Measurements from ENCODE around the gene TMEM243. TPM values are rescaled to one million over a fixed set of nuclear protein-coding genes. Genes with fewer than 3 reads are reported as not detected.

The TMEM243 gene
- total and polyA plus RNA-seq, 10 of the 15 experiments (the other 5 are each of a cell fraction or from before 2014, with no cell fraction given): 47.8 to 170 (median 77.9) TPM

DNA sequence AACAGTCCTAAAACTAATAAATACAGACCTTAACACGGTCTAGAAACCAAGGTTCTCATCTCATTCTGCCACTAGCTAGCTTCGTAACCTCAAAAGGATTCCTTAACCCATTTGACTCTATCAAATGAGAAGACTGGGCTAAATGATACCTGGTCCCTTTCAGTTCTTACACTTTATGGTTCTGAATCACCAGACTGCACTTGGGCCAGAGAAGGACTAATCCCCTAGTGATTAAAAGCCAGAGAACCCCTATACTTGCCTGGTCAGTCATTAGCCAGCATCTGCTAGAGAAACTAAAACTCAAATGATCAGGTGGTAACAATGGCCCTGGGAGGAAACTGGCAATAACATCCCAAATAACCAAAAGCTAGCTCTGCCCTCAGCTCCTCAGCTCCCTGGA is 16.8 kb downstream of the TMEM243 start:
- FAIRE-seq (no peak), ATAC-seq (peak; percentile 43), DNase-seq (ENCODE audit: low read depth, low spot score) (no peak)
- no peak overlapping the region for H2AFZ ChIP-seq (ENCODE audit: control insufficient read depth, low read depth, low read length)
- ChIA-PET RAD21 (ENCODE audit: unreplicated experiment) (interaction anchor here (1.6 to 2.1 kb wide), 2 partner anchors 9 to 15 kb away, joined by 6 to 11 read pairs; no protein-coding TSS in a partner anchor), SMC1A (ENCODE audit: uncharacterized antibody, unreplicated experiment) (interaction anchor here (2.7 to 4.1 kb wide), 3 partner anchors 10 to 49 kb away, joined by 10 to 47 read pairs (median 10); no protein-coding TSS in a partner anchor), POLR2A (interaction anchor here (1.9 to 2.0 kb wide), 2 partner anchors 9 to 11 kb away, joined by 10 to 11 read pairs; no protein-coding TSS in a partner anchor), CTCF (interaction anchor here (1.2 to 2.3 kb wide), 2 partner anchors 10 to 18 kb away, joined by 3 to 13 read pairs; no protein-coding TSS in a partner anchor)
- in situ Hi-C loops (cut with MboI) (no loop called here), intact Hi-C loops (cut with micrococcal nuclease; ENCODE audit: unreplicated experiment) (no loop called here)
- peaks cover 8% of the 10 kb centered on the region for H3K4me1 ChIP-seq (ENCODE audit: control insufficient read depth, insufficient read depth, low read length)
- TF ChIP-seq PML (IDR thresholded peaks at IDR 0.05; ENCODE audit: low read length) (peak; percentile 36; the same call in 1 of the 2 replicates), RAD51 (IDR thresholded peaks at IDR 0.05) (no peak), POLR2AphosphoS5 (IDR thresholded peaks at IDR 0.05; ENCODE audit: low read length) (peak; percentile 45; the same call in 1 of the 2 replicates), CEBPB (IDR thresholded peaks at IDR 0.05; ENCODE audit: borderline replicate concordance in 1 of 2, low read depth in 2 of 2, low read length in 2 of 2) (no peak), ATF7 (IDR thresholded peaks at IDR 0.05; ENCODE audit: low read depth) (no peak), EED (IDR thresholded peaks at IDR 0.05; ENCODE audit: low read depth) (no peak), RUNX3 (IDR thresholded peaks at IDR 0.05; ENCODE audit: low read length) (no peak)
- H3K9me3 ChIP-seq (replicated peaks; ENCODE audit: control insufficient read depth, insufficient read depth, low read length): peaks cover 31% of the 10 kb centered on the region
- no peak overlapping the region for H3K9ac ChIP-seq (ENCODE audit: control insufficient read depth, insufficient read depth, low read length)
- no peak overlapping the region for H3K4me3 ChIP-seq
- no peak overlapping the region for H3K4me2 ChIP-seq (ENCODE audit: control insufficient read depth, insufficient read depth)
- no peaks in the 10 kb centered on the region for H3K27me3 ChIP-seq (replicated peaks in 1 of 2; ENCODE audit: control insufficient read depth in 2 of 2, insufficient read depth in 2 of 2, low read length in 1 of 2)
- peaks cover 8 to 28% of the 10 kb centered on the region in 2 experiments for H3K36me3 ChIP-seq (ENCODE audit: control insufficient read depth in 2 of 2, insufficient read depth in 2 of 2, low read length in 1 of 2)
- peaks cover 93% of the 10 kb centered on the region for H3K79me2 ChIP-seq (ENCODE audit: control insufficient read depth, insufficient read depth, low read length)
- WGBS (ENCODE audit: insufficient coverage, insufficient replicate concordance, low lambda C conversion rate, missing lambda C conversion rate): 65% methylated on average over 2 of the region's 2 CpGs
- no peak overlapping the region for H3K27ac ChIP-seq (ENCODE audit: control insufficient read depth, insufficient read depth)
- peaks cover 4% of the 10 kb centered on the region for H4K20me1 ChIP-seq (ENCODE audit: control insufficient read depth, insufficient read depth)
- BruUV-seq (replicated peaks): no TSS peak

DNA sequence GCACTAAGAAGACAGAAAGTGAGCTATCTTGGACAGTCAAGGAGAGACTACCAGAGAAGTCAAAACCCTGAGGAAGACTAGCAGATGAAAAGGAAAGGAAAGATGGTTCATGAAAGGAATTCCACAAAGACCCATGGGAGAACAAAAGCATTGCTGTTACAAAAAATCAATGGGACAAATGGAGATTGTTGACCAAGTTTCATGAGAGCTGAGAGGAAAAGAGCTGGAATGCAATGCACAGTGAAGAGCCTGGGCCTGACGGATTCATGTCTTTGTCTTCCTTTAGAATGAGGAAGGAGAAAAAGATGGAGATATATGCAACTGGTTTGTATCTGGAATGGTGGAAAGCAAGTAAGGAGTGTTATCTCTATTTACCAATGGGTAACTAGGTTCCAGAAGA is 17.3 kb downstream of the TMEM243 start:
- CTCF ChIA-PET: interaction anchor here (0.8 to 2.3 kb wide), 4 partner anchors 9 to 17 kb away, joined by 3 to 13 read pairs (median 3); no protein-coding TSS in a partner anchor

More for the DNA sequence above, 17.3 kb downstream of the TMEM243 start:
- DNase-seq (ENCODE audit: low read depth, low spot score): no peak
- Histone ChIP-seq H3K4me1 (ENCODE audit: control insufficient read depth, insufficient read depth, low read length) (peaks cover 8% of the 10 kb centered on the region), H2AFZ (ENCODE audit: control insufficient read depth, low read depth, low read length) (no peak overlapping the region), H3K4me2 (ENCODE audit: control insufficient read depth, insufficient read depth) (peak overlapping the region; percentile 27; the same call in 1 of the 2 replicates), H3K27me3 (replicated peaks in 1 of 2; ENCODE audit: control insufficient read depth in 2 of 2, insufficient read depth in 2 of 2, low read length in 1 of 2) (no peaks in the 10 kb centered on the region), H3K36me3 (ENCODE audit: control insufficient read depth in 2 of 2, insufficient read depth in 2 of 2, low read length in 1 of 2) (peaks cover 8 to 26% of the 10 kb centered on the region in 2 experiments), H4K20me1 (ENCODE audit: control insufficient read depth, insufficient read depth) (peaks cover 4% of the 10 kb centered on the region), H3K9ac (ENCODE audit: control insufficient read depth, insufficient read depth, low read length) (no peak overlapping the region), H3K9me3 (replicated peaks; ENCODE audit: control insufficient read depth, insufficient read depth, low read length) (peaks cover 28% of the 10 kb centered on the region), H3K4me3 (no peak overlapping the region), H3K79me2 (ENCODE audit: control insufficient read depth, insufficient read depth, low read length) (peaks cover 94% of the 10 kb centered on the region), H3K27ac (ENCODE audit: control insufficient read depth, insufficient read depth) (no peak overlapping the region)
- ChIA-PET POLR2A (interaction anchor here (1.9 kb wide), 1 partner anchor 10 kb away, joined by 10 read pairs; no protein-coding TSS in a partner anchor), RAD21 (ENCODE audit: unreplicated experiment) (interaction anchor here (1.6 to 2.1 kb wide), 2 partner anchors 10 to 15 kb away, joined by 6 to 11 read pairs; no protein-coding TSS in a partner anchor), SMC1A (ENCODE audit: uncharacterized antibody, unreplicated experiment) (interaction anchor here (1.0 to 4.1 kb wide), 6 partner anchors 10 to 361 kb away, joined by 3 to 47 read pairs (median 7); no protein-coding TSS in a partner anchor)
- in situ Hi-C loops (cut with MboI) (no loop called here), intact Hi-C loops (cut with micrococcal nuclease; ENCODE audit: unreplicated experiment) (no loop called here)
- 62% methylated on average over 1 of the region's 1 CpG for WGBS (ENCODE audit: insufficient coverage, insufficient replicate concordance, low lambda C conversion rate, missing lambda C conversion rate)
- FAIRE-seq: no peak
- TF ChIP-seq PML (IDR thresholded peaks at IDR 0.05; ENCODE audit: low read length): peak; percentile 32; the same call in 1 of the 2 replicates
- TF ChIP-seq, protein P1, sequence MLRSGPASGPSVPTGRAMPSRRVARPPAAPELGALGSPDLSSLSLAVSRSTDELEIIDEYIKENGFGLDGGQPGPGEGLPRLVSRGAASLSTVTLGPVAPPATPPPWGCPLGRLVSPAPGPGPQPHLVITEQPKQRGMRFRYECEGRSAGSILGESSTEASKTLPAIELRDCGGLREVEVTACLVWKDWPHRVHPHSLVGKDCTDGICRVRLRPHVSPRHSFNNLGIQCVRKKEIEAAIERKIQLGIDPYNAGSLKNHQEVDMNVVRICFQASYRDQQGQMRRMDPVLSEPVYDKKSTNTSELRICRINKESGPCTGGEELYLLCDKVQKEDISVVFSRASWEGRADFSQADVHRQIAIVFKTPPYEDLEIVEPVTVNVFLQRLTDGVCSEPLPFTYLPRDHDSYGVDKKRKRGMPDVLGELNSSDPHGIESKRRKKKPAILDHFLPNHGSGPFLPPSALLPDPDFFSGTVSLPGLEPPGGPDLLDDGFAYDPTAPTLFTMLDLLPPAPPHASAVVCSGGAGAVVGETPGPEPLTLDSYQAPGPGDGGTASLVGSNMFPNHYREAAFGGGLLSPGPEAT (IDR thresholded peaks at IDR 0.05; ENCODE audit: low read depth): no peak
- BruUV-seq (replicated peaks): no TSS peak
- no peak for ATAC-seq

All from GM12878 (cell line).